K562 (cell line): ENCODE results near the gene VARS1. TPM values are rescaled to one million over a fixed set of nuclear protein-coding genes. Genes with fewer than 3 reads are reported as not detected.

Experiments
- ARHGAP35 ChIP-seq: fragments of 450-650 bp; IDR thresholded peaks from 2 replicates; pipeline ENCODE4 v1.6.1; 2018; ENCODE audit not compliant: partially characterized antibody
- ARID4B ChIP-seq: sonication (generic); formaldehyde crosslinking; IDR thresholded peaks from 2 replicates; pipeline ENCODE4 v1.8.0; 2022; ENCODE audit warnings: mild to moderate bottlenecking, missing genetic modification reagents
- CREM ChIP-seq: IDR thresholded peaks from 2 replicates; pipeline ENCODE4 v1.6.1; 2014; ENCODE audit warnings: antibody characterized with exemption, low read depth
- HDAC2 ChIP-seq: fragments of 450-650 bp; IDR thresholded peaks from 2 replicates; pipeline ENCODE4 v1.6.1; 2016; ENCODE audit warnings: mild to moderate bottlenecking
- HNRNPH1 ChIP-seq: fragments of 200-400 bp; formaldehyde crosslinking; optimal IDR thresholded peaks from 2 replicates; pipeline ENCODE3; 2017; ENCODE audit warnings: low read depth, mild to moderate bottlenecking, low read length, moderate library complexity
- HNRNPK ChIP-seq: fragments of 200-400 bp; formaldehyde crosslinking; IDR thresholded peaks from one replicate; pipeline ENCODE4 v1.6.1; 2018; ENCODE audit warnings: mild to moderate bottlenecking, low read depth, low read length; ENCODE audit not compliant: poor library complexity, severe bottlenecking
- HNRNPL ChIP-seq: fragments of 200-400 bp; formaldehyde crosslinking; IDR thresholded peaks from 2 replicates; pipeline ENCODE4 v1.6.1; 2017; ENCODE audit warnings: low read depth, mild to moderate bottlenecking, low read length
- ID3 ChIP-seq, 2 experiments: fragments of 250-450 bp in 1 of 2; fragments of 450-650 bp in 1 of 2; sonication (Bioruptor Pico) in 1 of 2; IDR thresholded peaks; 2 replicates each; pipeline versions ENCODE4 v1.6.1 to v1.8.0; 2016 to 2021; ENCODE audit warnings: mild to moderate bottlenecking in 2 of 2, moderate library complexity in 2 of 2, missing compliant biosample characterization in 1 of 2, missing genetic modification characterization in 1 of 2
- ILF3 ChIP-seq: fragments of 450-650 bp; IDR thresholded peaks from 2 replicates; pipeline ENCODE4 v1.6.1; 2018; ENCODE audit warnings: antibody characterized with exemption, mild to moderate bottlenecking, moderate library complexity, borderline replicate concordance
- LCOR ChIP-seq: sonication (generic); formaldehyde crosslinking; IDR thresholded peaks from 2 replicates; pipeline ENCODE4 v1.8.0; 2022; ENCODE audit warnings: mild to moderate bottlenecking, missing genetic modification reagents
- NFIC ChIP-seq: fragments of 450-650 bp; IDR thresholded peaks from 2 replicates; pipeline ENCODE4 v1.6.1; 2017; ENCODE audit warnings: mild to moderate bottlenecking, inconsistent platforms
- PCBP2 ChIP-seq: fragments of 200-400 bp; formaldehyde crosslinking; IDR thresholded peaks from 2 replicates; pipeline ENCODE4 v1.6.1; 2018; ENCODE audit warnings: low read length, low read depth, mild to moderate bottlenecking, moderate library complexity; ENCODE audit not compliant: poor library complexity, severe bottlenecking
- PHB2 ChIP-seq: fragments of 450-650 bp; IDR thresholded peaks from 2 replicates; pipeline ENCODE4 v1.6.1; 2017; ENCODE audit warnings: low read depth
- POLR2A ChIP-seq: fragments of 450-650 bp; conservative IDR thresholded peaks from 2 replicates; pipeline ENCODE4 v1.6.1; 2016
- RFX1 ChIP-seq: fragments of 450-650 bp; IDR thresholded peaks from 2 replicates; pipeline ENCODE4 v1.6.1; 2016; ENCODE audit warnings: mild to moderate bottlenecking, moderate library complexity
- SMARCA4 ChIP-seq: fragments of 450-650 bp; IDR thresholded peaks from 2 replicates; pipeline ENCODE4 v1.6.1; 2016
- SP1 ChIP-seq: sonication (generic); formaldehyde crosslinking; IDR thresholded peaks from 2 replicates; pipeline ENCODE4 v1.8.1; 2022; ENCODE audit warnings: mild to moderate bottlenecking, missing genetic modification reagents
- TAF7 ChIP-seq: fragments of 450-650 bp; IDR thresholded peaks from 2 replicates; pipeline ENCODE4 v1.6.1; 2016; ENCODE audit warnings: missing genetic modification characterization, missing compliant biosample characterization
- TSC22D4 ChIP-seq: fragments of 450-650 bp; IDR thresholded peaks from 2 replicates; pipeline ENCODE4 v1.6.1; 2016; ENCODE audit warnings: missing genetic modification characterization, missing biosample characterization, control low read depth
- ZBTB43 ChIP-seq: sonication (generic); formaldehyde crosslinking; IDR thresholded peaks from 2 replicates; pipeline ENCODE4 v1.8.0; 2023; ENCODE audit warnings: mild to moderate bottlenecking, missing genetic modification reagents
- ZC3H8 ChIP-seq: fragments of 450-650 bp; IDR thresholded peaks from 2 replicates; pipeline ENCODE4 v1.6.1; 2017
- ZNF140 ChIP-seq: fragments of 250-450 bp; sonication (Bioruptor Pico); IDR thresholded peaks from 2 replicates; pipeline ENCODE4 v1.8.0; 2021; ENCODE audit warnings: moderate library complexity, mild to moderate bottlenecking, inconsistent platforms
- ZNF57 ChIP-seq: fragments of 450-650 bp; formaldehyde crosslinking; IDR thresholded peaks from 2 replicates; pipeline ENCODE4 v1.4.0; 2020; ENCODE audit warnings: mild to moderate bottlenecking, moderate library complexity
- ZNF583 ChIP-seq: fragments of 250-450 bp; sonication (Bioruptor Pico); IDR thresholded peaks from 2 replicates; pipeline ENCODE4 v1.4.0; 2020
- polyA plus RNA-seq, 8 experiments: library from polyadenylated mRNA; depleted of rRNA in 4 of 8; stranded (reverse) in 5 of 8; unstranded in 3 of 8; fragments of >200 nt; fragmentation: Nextera tagmentation in 2 of 8; fragmentation: Illumina TruSeq in 1 of 8; extraction: Ambion mirVana in 2 of 8; extraction: Trizol in 1 of 8; gene quantifications; 2 replicates each; pipeline versions ENCODE4 v1.2.1 to v1.2.3, GENCODE V29; 2011 to 2014; ENCODE audit warnings: inconsistent platforms in 1 of 8, missing spikeins in 1 of 8
- total RNA-seq, 7 experiments: library from RNA; depleted of rRNA in 6 of 7; stranded (reverse); fragments of >200 nt in 6 of 7; fragmentation: Illumina TruSeq in 2 of 7; extraction: Trizol in 2 of 7; gene quantifications; 2 replicates each; pipeline versions ENCODE4 v1.2.1 to v1.2.3, GENCODE V29; 2011 to 2021; ENCODE audit warnings: low replicate concordance in 1 of 7

The VARS1 gene
- total and polyA plus RNA-seq, 9 of the 15 experiments (the other 6 are each of a cell fraction or from before 2014, with no cell fraction given), result 2.9 to 488 (median 130) TPM

- TF ChIP-seq ZC3H8 (no peak), ID3 (CRISPR knock-in tag; IDR thresholded peaks at IDR 0.05) (no peak), ID3 (tag; IDR thresholded peaks at IDR 0.05) (peak; percentile 72; the same call in 1 of the 2 replicates), NFIC (no peak), HDAC2 (peak; percentile 41; the same call in 1 of the 2 replicates), LCOR (CRISPR knock-in tag) (peak; percentile 29), ZBTB43 (CRISPR knock-in tag) (peak; percentile 47; the same call in 1 of the 2 replicates), ILF3 (no peak), HNRNPL (no peak), SMARCA4 (no peak), SP1 (CRISPR knock-in tag) (peak; percentile 47), HNRNPH1 (no peak), RFX1 (no peak), PCBP2 (no peak), ZNF57 (CRISPR knock-in tag) (no peak), TAF7 (tag) (peak; percentile 100), ARHGAP35 (no peak), CREM (0 out of 2 replicates have a peak, but pooled peaks have one; percentile 14), HNRNPK (peak; percentile 84), ZNF583 (CRISPR knock-in tag) (peak; percentile 68; the same call in 1 of the 2 replicates), ZNF140 (CRISPR knock-in tag) (no peak), ARID4B (CRISPR knock-in tag) (peak; percentile 66), POLR2A (peak; percentile 91), PHB2 (no peak; the same call in 1 of the 2 replicates), TSC22D4 (no peak)
Measured at GRCh38 chr6:31822036-31822821, 26.7 kb upstream of the VARS1 start (continued).
